Rectal smooth muscle tissue (tissue), 1 donor: ENCODE measurements around the gene PCMTD2.

ENCODE experiments used
- H3K27ac ChIP-seq: one replicate; pipeline ENCODE4 v1.7.0; 2013; ENCODE audit warnings: low read depth, low read length, inconsistent platforms
- H3K27me3 ChIP-seq: one replicate; pipeline ENCODE4 v1.7.0; 2013; ENCODE audit warnings: low read length; ENCODE audit not compliant: control insufficient read depth, insufficient read depth
- H3K36me3 ChIP-seq: one replicate; pipeline ENCODE4 v1.7.0; 2013; ENCODE audit warnings: low read length; ENCODE audit not compliant: control insufficient read depth, insufficient read depth
- H3K4me1 ChIP-seq: one replicate; pipeline ENCODE4 v1.7.0; 2013; ENCODE audit warnings: low read length; ENCODE audit not compliant: control insufficient read depth, insufficient read depth
- H3K4me3 ChIP-seq: one replicate; pipeline ENCODE4 v1.7.0; 2013; ENCODE audit warnings: low read length
- H3K9ac ChIP-seq: one replicate; pipeline ENCODE4 v1.7.0; 2013; ENCODE audit warnings: low read length

PCMTD2 gene

GRCh38 chr20:64217539-64218221 lies 37.9 kb upstream of the PCMTD2 start:
- Histone ChIP-seq H3K27ac (no peak overlapping the region), H3K9ac (no peak overlapping the region), H3K36me3 (no peaks in the 10 kb centered on the region), H3K4me1 (peaks cover 9% of the 10 kb centered on the region), H3K4me3 (no peak overlapping the region), H3K27me3 (no peaks in the 10 kb centered on the region)

GRCh38 chr20:64219202-64219601 lies 36.3 kb upstream of the PCMTD2 start:
- no peak overlapping the region for H3K27ac ChIP-seq
- no peaks in the 10 kb centered on the region for H3K36me3 ChIP-seq
- H3K9ac ChIP-seq: no peak overlapping the region
- H3K4me3 ChIP-seq: no peak overlapping the region
- no peaks in the 10 kb centered on the region for H3K27me3 ChIP-seq
- H3K4me1 ChIP-seq: peaks cover 2% of the 10 kb centered on the region

GRCh38 chr20:64219730-64220129 lies 35.8 kb upstream of the PCMTD2 start:
- H3K4me1 ChIP-seq: peaks cover 2% of the 10 kb centered on the region
- H3K4me3 ChIP-seq: no peak overlapping the region
- no peak overlapping the region for H3K9ac ChIP-seq
- no peak overlapping the region for H3K27ac ChIP-seq
- no peaks in the 10 kb centered on the region for H3K36me3 ChIP-seq
- H3K27me3 ChIP-seq: no peaks in the 10 kb centered on the region

DNA sequence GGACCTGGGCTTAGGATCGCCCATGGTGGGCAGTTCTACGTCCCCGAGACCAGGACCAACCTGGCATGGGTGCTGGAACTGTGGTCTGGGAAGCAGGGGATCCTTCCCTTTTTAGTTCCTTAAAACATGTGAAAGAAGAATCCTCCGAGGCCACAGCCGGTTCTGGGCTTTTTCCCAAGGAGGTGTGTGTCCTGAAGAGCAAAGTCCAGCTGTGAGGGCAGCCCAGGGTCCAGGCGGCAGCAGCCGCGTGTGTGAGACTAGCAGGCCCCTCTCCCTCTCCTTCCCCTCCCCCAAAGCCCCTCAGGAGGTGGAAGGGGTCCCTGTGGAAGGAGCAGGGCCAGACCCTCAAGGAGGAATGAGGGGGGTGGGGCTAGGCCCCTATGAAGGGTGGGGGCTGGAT lies 35.1 kb upstream of the PCMTD2 start:
- no peaks in the 10 kb centered on the region for H3K36me3 ChIP-seq
- H3K4me1 ChIP-seq: peaks cover 2% of the 10 kb centered on the region
- H3K4me3 ChIP-seq: no peak overlapping the region
- no peak overlapping the region for H3K27ac ChIP-seq
- H3K27me3 ChIP-seq: no peaks in the 10 kb centered on the region
- H3K9ac ChIP-seq: no peak overlapping the region

DNA sequence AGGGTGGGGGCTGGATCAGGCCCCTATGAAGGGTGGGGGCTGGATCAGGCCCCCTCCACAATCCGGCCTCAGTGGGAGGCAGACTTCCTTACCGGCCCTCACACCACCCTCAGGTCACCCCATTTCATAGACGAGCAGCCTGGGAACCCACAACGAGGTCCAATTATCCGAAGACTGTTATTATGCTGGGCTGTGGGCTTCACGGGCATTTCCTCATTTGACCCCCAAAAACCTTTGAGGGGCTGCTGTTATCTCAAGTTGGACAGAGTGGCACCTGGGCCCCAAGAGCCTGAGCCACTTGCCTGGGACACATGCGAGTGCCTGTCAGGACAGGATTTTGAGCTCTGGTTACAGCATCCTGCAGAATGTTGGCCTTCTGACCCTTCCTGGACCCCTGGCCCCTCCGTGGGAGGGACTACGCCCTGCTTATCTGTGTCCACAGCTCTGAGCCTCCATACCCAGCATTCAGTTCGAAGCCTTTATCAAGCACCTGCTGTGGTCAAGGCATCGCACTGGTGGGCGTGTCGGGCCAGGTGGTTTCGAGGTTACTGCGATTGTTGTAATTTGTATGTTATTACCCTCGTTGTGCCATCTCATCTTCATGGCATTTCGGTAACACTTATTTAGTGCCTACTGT lies 34.5 kb upstream of the PCMTD2 start:
- Histone ChIP-seq H3K27ac (no peak overlapping the region), H3K4me3 (no peak overlapping the region), H3K9ac (no peak overlapping the region), H3K36me3 (no peaks in the 10 kb centered on the region), H3K27me3 (no peaks in the 10 kb centered on the region), H3K4me1 (peaks cover 2% of the 10 kb centered on the region)

DNA sequence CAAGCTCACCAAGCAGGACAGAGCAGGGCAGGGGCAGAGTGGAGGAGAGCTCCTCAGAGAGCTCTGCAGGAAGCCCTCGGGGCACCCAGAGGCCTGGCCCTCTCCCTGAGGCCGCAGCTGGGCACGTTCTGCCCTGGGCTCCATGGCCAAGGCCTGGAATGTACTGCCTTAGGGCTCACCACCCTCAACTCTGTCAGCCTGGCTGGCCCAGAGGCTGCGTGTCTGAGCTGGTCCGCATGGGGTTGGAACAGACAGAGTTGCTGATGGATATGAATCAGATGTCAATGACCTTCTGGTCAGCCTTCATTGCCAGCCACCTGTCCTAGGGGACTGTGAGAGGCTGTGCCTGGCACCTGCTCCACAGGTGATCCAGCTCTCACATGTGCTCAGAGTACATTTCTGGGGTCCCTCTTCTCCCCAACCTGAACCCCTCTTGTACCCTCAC lies 33.2 kb upstream of the PCMTD2 start:
- H3K36me3 ChIP-seq: no peaks in the 10 kb centered on the region
- peaks cover 2% of the 10 kb centered on the region for H3K4me1 ChIP-seq
- H3K27me3 ChIP-seq: no peaks in the 10 kb centered on the region
- no peak overlapping the region for H3K4me3 ChIP-seq
- H3K27ac ChIP-seq: no peak overlapping the region
- no peak overlapping the region for H3K9ac ChIP-seq

DNA sequence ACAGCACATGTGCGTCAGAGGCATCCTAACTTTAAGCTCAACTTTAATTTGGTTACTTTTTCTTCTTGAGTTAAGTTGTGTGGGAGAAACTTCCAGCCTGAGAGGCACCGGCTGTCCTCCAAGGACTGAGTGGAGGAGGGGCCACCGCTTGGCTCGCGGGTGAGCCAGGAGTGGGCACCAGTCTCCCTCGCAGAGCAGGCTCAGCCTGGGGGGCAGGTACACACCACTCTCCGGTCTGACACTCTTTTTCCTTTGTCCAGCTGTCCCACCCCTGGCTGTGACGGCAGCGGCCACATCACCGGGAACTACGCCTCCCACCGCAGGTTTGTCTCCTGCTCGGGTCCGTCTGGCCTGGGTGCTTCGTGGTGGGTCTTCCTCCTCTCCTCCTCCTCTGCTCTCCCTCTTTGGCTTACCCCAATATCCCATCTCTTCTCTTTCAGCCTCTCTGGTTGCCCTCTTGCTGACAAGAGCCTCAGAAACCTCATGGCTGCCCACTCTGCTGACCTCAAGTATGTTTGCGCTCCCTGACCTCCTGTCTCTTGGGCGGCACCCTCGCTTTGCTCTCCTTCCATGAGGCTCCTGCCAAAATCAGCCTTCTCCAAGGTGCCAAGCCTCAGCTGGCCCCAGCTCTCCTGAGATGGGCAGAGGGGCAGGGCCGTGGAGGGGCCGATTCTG lies 32.6 kb upstream of the PCMTD2 start:
- Histone ChIP-seq H3K36me3 (no peaks in the 10 kb centered on the region), H3K4me1 (peaks cover 2% of the 10 kb centered on the region), H3K9ac (no peak overlapping the region), H3K27ac (no peak overlapping the region), H3K27me3 (no peaks in the 10 kb centered on the region), H3K4me3 (no peak overlapping the region)

- no peaks in the 10 kb centered on the region for H3K36me3 ChIP-seq
- no peak overlapping the region for H3K27ac ChIP-seq
- H3K27me3 ChIP-seq: no peaks in the 10 kb centered on the region
- H3K4me3 ChIP-seq: no peak overlapping the region
- H3K9ac ChIP-seq: no peak overlapping the region
- H3K4me1 ChIP-seq: peaks cover 2% of the 10 kb centered on the region
These were observed 32.0 kb upstream of the PCMTD2 start for GRCh38 chr20:64223526-64224067.

DNA sequence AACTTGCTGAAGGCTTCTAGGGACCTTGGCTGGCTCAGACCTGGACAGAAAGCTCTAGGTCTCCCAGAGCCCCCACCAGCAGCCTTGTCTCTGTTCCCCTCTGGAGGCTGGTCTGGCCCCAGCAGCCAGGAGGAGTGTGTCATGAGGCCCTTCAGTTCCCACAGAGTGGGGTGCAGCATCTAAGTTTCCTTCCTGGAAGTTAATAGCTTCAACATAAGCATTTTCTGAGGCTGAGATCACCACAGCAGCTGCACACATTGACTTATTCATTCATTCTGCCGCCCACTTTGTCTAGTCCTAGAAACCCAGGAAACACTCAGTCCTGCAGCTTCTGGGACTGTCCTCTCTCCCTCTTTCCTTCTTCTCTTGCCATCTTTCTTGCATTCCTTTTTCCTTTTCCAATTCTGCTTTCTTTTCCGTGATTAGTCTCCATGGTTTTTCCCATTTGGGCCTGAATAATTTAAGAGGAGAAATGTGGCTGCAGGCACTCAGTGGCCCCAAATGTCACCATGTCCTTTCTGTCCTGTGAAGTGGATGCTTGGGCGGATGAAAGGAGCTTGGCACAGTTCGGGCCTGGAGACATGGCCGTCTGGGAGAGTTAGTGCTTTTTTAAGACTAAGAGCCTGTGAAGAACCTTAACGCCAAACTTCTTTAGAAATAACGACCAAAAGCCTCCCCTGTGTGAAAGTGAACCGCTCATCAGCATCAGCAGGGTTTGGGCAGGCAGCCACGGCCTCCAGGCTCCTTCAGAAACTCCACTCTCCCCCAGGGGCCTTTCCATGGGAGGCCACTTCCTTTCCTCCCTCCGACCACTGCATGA lies 31.0 kb upstream of the PCMTD2 start:
- H3K4me1 ChIP-seq: peaks cover 2% of the 10 kb centered on the region
- H3K27ac ChIP-seq: peak overlapping the region; percentile 52
- no peaks in the 10 kb centered on the region for H3K36me3 ChIP-seq
- H3K9ac ChIP-seq: no peak overlapping the region
- H3K27me3 ChIP-seq: no peaks in the 10 kb centered on the region
- no peak overlapping the region for H3K4me3 ChIP-seq

- H3K4me1 ChIP-seq: peaks cover 2% of the 10 kb centered on the region
- H3K36me3 ChIP-seq: no peaks in the 10 kb centered on the region
- no peaks in the 10 kb centered on the region for H3K27me3 ChIP-seq
- no peak overlapping the region for H3K9ac ChIP-seq
- no peak overlapping the region for H3K4me3 ChIP-seq
- no peak overlapping the region for H3K27ac ChIP-seq
These were observed 30.4 kb upstream of the PCMTD2 start for GRCh38 chr20:64225171-64225595.

DNA sequence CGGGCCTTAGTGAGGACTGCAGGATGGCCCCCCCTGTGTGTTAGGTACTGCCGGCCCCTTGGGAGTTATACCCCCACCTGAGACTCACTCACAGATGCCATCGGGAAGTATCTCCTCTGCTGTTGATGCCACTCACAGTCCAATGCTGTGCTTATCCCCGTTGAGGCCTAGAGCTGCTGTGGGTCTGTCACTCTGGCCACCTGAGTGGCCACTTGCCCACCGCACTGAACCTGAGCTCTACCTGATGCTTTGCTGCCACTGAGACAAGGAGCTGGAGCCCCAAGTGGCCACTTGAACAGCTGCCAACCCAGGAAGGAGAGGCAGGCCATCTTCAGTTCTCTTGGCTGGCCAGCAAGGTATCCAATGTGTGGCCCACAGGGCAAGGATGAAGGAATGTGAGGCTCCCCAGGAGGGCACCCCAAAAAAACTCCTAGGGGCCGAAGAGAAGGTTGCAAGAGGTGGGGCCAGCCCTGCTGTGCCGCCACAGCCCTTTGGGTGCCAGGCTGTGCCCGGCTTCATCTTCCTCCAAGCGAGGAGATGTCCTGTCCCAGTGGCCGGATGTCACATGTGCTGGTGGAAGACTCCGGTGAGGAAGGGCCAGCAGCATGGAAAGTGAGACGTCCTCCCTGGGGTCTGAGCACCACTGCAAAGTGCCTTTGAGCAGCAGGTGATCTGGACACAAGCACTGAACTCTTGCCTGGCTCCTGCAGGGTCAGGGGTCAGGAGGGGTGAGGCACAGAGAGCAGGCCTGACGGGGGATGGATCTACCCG lies 29.5 kb upstream of the PCMTD2 start:
- Histone ChIP-seq H3K4me1 (peaks cover 2% of the 10 kb centered on the region), H3K27ac (no peak overlapping the region), H3K27me3 (no peaks in the 10 kb centered on the region), H3K4me3 (no peak overlapping the region), H3K9ac (no peak overlapping the region), H3K36me3 (no peaks in the 10 kb centered on the region)
